ENCODE measurements around the gene RRP15.
A peak's percentile ranks its signal among the peaks of the same experiment; 100 is the strongest.
"Not testable (repeated sequence)": the region's sequence is repeated elsewhere in the genome, so short reads cannot be mapped to it uniquely, and the experiment has no call there.

The RRP15 gene

DNA sequence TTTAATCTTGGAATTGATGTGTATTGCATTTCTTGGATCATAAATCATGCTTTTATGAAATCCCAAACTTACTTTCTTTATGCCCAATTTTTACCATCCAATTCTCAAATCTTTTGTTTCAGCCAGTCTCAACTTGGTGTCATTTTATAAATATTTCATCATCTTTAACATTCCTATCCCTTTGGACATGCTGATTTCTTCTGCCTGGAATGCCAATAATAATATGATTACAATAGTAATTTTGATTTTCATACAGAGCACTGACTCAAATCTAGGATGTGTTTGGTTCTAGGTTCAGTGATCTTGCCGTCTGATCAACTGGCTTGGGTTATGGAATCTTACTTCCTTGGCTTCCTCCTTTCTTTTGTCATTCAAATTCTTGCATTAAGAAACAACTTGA, 12.8 kb downstream of the RRP15 start:
- DNase-seq, result no peak

DNA sequence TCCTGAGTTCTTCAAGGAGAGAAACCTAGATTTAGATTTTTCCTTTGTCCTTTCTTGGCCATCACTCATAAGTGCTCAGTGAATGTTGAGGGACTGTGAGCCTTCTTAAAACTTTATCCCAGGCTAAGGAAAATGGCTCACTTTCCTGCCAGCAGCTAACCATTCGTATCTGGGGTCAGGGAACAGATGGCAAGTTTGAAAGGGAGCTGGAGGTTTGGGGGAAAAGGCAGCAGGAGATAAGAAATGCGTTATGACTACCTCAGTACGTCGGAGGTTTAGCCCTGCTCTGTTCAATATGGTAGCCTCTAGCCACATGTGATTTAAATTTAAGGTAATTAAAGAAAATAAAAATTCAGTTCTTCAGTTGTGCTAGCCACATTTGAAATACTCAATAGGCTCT, 13.3 kb downstream of the RRP15 start:
- DNase-seq, result no peak

DNA sequence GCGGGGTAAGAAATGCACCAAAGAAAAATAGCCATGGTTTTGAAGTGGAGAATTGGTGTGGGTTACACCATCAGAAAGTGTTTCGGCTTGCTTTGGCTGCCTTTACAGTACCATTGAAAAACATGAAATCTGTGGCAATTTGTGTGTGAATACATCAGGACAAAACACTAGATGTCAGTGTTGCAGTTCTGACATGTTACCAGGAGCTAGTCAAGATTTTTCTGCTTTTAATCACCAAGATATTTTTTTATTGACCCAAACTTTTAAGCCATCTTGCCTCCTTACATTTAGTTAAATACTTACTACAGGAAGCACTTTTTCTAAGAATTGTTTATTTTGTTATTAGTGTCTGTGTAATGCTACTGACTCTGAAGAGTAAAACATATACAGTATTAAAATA, 14.3 kb downstream of the RRP15 start:
- no peak for DNase-seq

DNA sequence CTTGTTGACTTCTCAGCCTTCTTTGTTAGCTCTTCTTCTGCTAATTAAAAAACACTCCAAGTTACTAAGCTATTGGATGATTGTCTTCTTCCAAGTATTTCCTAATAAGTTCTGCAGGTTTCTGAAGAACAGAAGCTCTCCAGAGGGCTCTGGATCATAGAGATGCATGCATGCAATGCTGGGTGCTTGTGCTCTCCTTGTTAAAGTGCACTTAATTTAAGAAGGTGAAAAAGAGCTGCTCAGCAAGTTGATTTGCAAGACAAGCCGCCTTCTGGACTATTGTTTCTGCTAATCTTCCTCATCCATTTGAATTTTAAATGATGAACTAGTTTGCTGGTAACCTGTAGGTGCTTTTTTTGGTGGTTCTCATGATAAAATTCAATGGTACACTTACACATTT, 16.1 kb downstream of the RRP15 start:
- no peak for DNase-seq

- DNase-seq, result no peak
Observed at GRCh38 chr1:218302155-218302554, 17.1 kb downstream of the RRP15 start.

- DNase-seq, result no peak
Observed at GRCh38 chr1:218303176-218303879, 18.2 kb downstream of the RRP15 start.

GRCh38 chr1:218304281-218305039, 19.4 kb downstream of the RRP15 start:
- peak; percentile 49 to 79 for DNase-seq

DNA sequence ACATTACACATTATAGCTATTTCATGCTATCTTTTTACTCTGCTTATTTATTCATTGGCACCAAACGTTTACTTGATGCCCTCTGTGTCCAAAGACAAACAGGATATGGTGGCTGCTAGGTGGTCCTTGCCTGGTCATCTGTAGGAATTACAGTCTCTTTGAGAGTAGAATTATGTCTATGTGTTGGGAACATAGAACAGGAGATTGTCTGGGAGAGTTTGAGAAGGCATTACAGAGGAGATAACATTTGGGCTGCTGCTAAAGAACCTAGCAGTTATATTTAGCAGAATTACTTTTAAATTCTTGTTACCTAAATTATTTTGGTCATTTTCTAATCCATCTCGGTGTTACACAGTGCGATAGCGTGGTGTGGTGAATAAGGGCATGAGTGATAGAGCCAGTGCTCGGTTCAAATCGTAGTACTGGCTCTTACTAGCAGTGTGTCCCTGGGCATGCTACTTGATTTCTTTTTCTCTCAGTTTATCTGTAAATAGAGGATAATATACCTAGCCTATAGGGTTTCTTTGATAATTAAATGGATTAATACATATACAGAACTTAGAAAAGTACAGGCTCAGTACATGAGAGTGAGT, 20.5 kb downstream of the RRP15 start:
- DNase-seq, result no peak

DNA sequence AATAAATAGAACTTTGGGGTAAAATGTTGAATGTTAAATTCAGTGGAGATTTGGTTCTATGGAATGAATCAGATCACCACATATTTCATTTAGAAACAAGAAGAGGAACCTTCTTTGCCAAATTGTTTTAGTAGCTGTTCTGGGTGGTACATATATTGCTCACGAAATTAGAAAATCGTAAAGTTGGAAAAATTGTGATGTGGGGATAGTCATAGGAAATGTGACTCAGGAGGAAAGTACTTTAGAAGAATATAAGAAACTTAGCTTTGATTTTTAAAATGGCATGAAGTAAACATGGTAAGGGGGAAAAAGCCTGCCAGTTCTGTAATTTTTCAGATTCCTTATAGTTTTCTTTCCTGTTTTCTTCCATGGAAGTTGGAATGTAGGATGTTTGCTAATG, 27.4 kb downstream of the RRP15 start:
- DNase-seq, result no peak

GRCh38 chr1:218314316-218314715, 29.2 kb downstream of the RRP15 start:
- DNase-seq, result no peak

DNA sequence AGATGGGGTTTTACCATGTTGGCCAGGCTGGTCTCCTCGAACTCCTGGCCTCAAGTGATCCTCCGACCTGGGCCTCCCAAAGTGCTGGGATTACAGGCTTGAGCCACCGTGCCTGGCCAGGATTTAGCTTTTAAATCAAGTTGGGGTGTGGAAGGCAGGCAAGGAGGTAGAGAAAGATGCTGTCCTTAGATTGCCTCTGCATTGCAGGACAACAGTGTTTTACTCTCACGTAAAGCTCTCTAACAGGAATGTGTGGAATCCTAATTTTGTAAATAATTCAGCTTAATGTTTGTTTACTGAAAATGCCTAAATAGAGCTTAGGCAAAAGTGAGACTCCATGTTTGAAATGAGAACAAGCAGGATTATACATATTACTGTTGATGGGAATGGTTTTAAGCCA, 30.5 kb downstream of the RRP15 start:
- DNase-seq, result no peak

DNA sequence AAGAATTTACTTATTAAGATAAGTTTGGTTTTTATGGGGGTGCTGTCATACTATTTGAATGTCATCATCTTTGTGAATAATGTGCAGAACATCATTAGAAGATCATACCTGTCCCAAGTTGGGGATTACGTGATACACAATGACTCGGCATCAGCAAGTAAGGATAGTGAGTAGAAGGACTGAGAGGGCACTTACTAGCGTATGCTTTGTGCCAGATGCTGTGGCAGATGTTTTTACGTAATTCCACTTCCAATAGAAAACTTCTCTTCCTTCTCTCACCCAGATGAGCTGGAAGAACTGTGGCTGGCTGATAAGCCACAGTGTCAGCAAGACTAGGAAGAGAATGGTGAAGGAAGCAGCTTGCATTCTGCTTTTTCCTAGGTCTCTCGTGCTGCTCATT, 32.0 kb downstream of the RRP15 start:
- DNase-seq, result no peak

- not testable (repeated sequence) for DNase-seq
Observed at GRCh38 chr1:218320182-218320581, 35.1 kb downstream of the RRP15 start.

DNA sequence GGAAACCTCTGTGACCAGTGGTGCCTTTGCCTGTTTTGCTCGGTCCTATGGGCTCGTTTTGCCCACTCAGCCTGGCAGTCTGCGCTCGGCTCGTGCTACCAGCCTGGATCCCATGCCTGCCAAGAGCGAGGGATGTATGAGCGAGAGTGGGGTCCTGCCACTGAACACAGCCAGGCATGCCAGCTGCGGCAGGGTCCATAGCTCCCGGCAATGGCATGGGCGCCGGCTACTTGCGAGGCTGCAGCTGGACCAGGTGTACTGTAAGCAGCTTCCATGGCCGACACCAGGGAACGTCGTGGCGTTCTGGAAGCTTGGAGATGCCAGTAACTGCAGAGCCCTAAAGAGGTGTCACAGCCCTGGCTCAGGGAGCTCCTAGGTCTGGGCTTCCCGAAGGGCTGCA, 37.7 kb downstream of the RRP15 start:
- DNase-seq, result no peak

DNA sequence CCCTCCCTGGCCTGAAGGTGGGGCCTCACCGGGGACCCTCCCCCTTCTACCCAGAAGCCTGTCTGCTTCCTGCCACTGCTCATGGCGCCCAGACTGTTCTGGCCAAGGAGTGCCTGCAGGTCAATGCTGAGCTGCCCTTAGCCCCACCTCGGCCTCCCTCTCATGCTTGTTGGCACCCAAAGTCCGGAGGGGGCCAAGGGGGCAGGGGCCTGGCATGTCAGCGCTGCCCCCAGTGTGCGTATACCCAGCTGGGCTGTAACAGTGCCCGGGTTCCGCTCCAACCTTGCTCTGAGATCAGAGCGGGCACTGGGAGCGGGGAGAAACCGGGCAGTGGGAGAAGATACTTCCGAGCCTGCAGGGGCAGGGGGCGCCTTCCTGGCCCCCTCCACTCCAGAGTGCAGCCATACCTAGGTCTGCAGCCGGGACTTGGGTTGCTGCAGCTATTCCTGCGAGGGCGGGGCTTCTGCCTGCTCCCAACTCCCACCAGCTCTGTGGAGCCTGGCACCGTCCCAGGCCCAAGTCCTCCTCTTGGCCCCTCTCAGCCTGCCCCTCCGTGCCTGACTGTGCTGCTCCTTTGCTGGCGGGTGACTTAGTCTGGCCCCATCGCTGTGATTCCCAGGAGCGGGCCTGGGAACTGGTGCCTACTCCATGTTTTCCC, 38.6 kb downstream of the RRP15 start:
- DNase-seq, result no peak

- DNase-seq, result no peak
Observed at GRCh38 chr1:218324226-218324580, 39.1 kb downstream of the RRP15 start.

DNA sequence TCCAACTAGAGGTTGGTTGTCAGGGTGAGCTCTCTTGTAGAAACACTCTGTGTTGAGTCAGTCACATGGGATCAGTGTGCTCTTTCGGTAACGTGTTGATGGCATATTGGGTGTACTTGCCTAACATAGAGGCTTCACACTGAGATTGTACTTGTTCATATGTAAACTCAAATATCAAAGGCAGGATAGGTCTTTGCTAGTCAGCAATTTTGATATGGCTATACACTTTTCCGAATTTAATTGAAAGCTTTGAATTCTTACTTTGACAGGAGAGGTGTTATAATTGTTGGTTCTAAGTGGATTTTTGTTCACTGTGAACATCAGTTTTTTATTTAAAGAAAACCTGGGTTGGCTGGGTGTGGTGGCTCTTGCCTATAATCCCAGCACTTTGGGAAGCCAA, 43.7 kb downstream of the RRP15 start:
- no peak for DNase-seq

DNA sequence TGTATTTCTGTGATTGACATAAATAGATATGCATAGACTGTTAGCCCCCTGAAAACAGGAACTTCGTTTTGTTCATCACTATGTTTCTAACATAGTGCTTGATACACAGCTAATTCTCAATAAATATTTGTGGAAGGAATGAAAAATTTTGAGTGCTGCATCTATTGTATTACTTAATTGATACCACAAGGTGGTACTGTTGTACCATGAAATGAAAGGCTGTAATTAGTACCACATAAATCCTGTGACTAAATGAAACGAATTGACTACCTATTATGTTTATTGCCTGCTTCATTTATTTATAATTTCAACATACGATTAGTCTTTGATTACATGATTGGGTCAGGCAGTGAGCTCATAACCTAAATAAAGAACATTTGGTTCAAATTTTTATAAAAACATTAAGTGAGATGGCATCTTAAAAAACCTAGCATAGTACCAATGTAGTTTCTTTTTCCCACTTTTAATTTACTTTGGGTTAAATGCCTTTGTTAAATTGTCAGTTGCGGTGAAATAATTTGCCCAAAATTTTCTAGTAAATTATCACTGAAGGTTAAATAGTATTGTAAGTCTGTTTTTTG, 45.0 kb downstream of the RRP15 start:
- no peak for DNase-seq

DNA sequence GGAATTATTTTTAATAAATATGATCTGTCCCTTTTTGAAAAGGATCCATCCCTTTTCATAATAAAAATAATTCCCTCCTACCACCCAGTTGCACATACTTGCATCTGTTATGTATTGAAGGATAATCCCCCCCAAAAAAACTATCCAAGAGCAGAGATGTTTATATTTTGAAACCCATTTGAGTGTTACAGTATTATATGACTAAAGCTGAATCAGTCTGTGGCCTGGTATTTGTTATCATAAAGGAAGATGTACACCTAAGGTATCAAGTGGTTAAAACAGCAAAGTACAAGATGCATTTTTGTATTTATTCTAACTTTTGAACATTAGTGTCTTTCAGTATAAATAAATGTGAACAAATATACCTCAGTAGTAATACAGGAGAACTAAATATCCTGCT, 47.3 kb downstream of the RRP15 start:
- DNase-seq, result no peak

DNA sequence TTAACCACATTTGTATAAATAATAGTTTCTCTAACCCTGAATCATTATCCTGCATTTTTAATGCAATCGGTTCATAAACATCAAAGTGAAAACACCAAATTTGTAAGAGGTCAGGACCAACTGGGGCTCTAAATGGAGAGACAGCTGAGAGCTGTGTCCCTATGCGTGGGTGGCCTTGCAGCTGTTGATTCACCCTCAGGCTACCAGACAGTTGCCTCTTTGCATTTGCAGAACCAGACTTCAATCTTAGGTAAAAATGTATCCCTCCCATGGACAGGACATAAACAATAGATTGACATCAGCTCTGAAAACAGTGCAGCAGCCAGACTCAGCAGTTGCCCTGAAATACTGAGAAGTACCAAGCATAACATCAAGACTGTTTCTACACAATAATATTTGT, 51.2 kb downstream of the RRP15 start:
- no peak for DNase-seq

DNA sequence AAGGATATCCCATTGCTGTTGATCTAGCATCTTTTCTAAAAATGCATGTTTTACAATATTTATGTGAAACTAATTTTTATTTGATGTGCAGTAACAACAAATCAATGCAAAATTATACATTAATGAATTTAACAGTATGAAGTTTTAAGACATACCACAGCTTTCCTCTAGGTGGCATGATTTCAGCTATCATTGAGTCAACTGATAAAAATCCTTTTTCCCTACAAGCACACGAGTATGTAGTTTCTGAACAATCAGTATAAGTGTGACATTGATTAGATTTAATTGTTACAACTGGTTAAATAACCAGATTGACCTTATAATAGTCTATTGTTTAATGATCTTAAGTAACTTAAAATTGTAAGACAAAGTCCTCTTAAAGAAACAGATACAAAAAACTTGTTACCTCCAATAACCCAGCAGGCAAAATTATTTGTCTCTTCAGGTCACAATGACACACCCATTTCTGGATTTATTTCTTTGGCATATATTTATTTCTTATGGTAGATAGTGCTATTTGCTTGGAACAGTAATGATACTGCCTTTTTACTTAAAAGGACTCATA, 54.3 kb downstream of the RRP15 start:
- DNase-seq, result no peak

DNA sequence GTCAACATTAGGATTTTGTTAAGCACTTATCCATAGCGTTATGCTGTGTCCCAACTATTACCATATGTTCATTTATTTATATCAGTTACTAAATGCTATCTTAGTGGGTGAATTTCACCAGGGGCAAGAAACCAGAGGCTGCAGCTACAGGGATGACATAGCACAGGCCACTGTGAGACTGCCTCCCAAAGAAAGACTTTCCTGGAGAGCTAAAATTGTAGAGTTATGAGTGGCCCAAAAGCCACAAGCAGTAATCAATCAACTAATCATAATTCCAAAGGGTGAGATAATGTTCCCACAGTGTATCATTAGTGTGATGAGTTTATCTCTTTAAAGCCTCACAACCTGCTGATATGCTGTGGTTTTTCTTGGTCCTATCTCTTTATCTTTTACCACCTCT, 56.2 kb downstream of the RRP15 start:
- no peak for DNase-seq

- no peak for DNase-seq
Observed at GRCh38 chr1:218342091-218342490, 57.0 kb downstream of the RRP15 start.
